GM19238 (cell line): ENCODE measurements around the gene SLC7A9.
"Not testable (repeated sequence)": the region's sequence is repeated elsewhere in the genome, so short reads cannot be mapped to it uniquely, and the experiment has no call there.

Source experiments
- DNase-seq: peaks from one replicate; pipeline ENCODE4 v3.0.0; 2011; ENCODE audit warnings: low spot score; ENCODE audit not compliant: insufficient read length

SLC7A9 gene

DNA sequence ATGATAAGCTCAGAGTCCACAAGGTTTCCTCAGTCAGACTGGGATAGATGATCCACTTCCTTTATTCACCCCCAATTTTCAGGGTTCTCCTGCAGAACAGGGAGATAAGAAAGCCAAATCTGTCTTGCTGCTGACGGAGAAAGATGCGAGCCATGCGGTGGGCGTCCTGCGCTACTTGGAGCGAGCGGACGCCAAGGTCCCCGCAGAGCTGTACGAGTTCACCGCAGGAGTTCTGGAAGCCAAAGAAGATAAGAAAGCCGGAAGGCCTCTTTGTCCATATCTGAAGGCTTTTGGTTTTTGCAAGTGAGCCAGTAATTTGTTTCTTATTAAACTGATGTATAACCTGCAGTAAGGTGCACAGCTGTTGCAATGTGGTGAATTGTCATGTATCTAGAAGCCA lies 66.7 kb downstream of the SLC7A9 start:
- DNase-seq, result no peak

- no peak for DNase-seq
These were observed 68.8 kb downstream of the SLC7A9 start for GRCh38 chr19:32800754-32801153.

DNA sequence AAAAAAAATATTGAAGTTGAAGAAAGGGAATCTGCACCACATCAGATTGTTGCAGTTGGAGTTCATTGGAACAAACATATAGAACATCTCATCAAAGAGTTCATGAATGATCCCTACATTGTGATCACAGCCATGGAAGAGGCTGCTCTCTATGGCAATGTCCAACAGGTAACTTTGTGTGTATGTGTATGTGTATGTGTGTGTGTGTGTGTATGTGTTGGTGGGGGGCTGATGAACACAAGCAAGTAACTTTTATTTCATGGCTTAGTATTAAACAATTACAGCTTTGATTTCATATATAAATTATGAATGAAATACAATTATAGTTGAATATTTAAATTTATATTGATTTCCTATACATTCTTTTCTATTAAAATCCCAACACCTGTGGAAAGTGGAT lies 69.4 kb downstream of the SLC7A9 start:
- no peak for DNase-seq

DNA sequence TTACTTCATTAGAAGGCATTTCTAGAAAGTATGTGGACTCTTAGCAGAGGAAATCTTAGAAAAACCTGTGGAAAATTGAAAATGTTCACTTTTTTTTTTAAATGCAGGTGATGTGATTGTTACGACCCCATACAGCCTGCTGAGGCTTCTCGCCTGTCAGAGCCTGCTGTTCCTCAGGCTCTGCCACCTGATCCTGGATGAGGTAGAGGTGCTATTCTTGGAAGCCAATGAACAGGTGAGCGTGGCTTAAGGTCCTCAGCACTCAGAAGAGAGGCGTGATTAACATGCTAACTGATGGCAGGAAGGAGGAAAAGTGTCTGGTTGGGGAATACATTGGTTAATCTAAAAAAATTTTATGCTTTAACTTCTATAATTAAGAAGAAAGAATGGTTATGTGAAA lies 71.4 kb downstream of the SLC7A9 start:
- DNase-seq, result no peak

- no peak for DNase-seq
These were observed 80.1 kb downstream of the SLC7A9 start for GRCh38 chr19:32789429-32789828.

- not testable (repeated sequence) for DNase-seq
These were observed 81.7 kb downstream of the SLC7A9 start for GRCh38 chr19:32787895-32788294.

- DNase-seq, result not testable (repeated sequence)
These were observed 82.3 kb downstream of the SLC7A9 start for GRCh38 chr19:32787161-32787813.

GRCh38 chr19:32782089-32782488 lies 87.5 kb downstream of the SLC7A9 start:
- not testable (repeated sequence) for DNase-seq

DNA sequence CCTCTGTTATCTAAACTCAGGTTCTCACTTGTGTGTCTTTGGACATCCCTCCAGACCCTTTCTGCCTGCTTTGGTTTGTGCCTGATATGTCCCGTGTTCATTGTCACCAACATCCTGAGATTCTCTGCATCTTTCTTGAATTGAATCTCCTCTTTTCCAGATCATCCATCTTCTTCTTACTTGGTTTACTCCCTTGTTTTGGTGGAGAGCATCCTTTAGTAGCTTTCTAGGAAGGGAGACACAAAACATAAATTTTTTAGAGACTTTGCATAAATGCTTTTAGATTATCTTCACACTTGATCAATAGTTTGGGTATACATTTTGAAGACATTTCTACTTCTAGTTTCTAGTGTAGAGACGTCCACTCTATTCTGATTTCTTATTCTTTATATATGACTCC lies 88.3 kb downstream of the SLC7A9 start:
- no peak for DNase-seq
